ENCODE measurements around the gene C3orf22.

- no peak for TF ChIP-seq POLR2AphosphoS5 (IDR thresholded peaks at IDR 0.05; ENCODE audit: low read depth)
- TF ChIP-seq CTCF (IDR thresholded peaks at IDR 0.05; ENCODE audit: insufficient read depth, low read length) = no peak
- TF ChIP-seq GABPA (IDR thresholded peaks at IDR 0.05; ENCODE audit: low read depth) = no peak
- no peak for TF ChIP-seq SPI1 (IDR thresholded peaks at IDR 0.05; ENCODE audit: borderline replicate concordance, low read depth)
- no peak for TF ChIP-seq REST (IDR thresholded peaks at IDR 0.05; ENCODE audit: insufficient replicate concordance, low read depth)
Observed at GRCh38 chr3:126546549-126547239, 12.0 kb downstream of the C3orf22 start.
